ENCODE results near the gene TNIP2.

TNIP2 gene

DNA sequence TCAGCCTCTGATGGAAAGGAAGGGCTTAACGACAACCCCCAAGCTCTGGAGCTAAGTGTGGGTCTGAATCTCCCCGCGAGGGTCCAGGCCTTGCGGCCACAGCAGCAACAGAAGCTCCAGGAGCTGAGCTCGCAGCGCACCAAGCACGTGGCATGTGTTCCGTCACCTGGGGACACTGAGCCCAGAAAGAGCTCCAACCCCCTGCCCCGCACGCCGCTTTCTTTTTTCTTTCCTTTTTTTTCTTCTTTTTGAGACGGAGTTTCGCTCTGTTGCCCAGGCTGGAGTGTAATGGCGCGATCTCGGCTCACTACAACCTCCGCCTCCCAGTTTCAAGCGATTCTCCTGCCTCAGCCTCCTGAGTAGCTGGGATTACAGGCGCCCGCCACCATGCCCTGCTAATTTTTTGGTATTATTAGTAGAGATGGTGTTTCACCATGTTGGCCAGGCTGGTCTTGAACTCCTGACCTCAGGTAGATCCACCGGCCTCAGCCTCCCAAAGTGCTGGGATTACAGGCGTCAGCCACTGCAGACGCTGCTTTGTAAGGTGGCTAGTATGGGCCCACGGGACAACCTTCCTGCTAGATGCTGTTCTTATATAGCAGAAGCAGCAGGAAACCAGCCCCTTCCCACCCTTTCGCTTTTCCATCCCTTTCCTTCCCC lies 685 bp upstream of the TNIP2 start:
- no peak overlapping the region for H3K27ac ChIP-seq (ENCODE audit: low read length)
- no peaks in the 10 kb centered on the region for H3K9me3 ChIP-seq (replicated peaks; ENCODE audit: insufficient read depth, low read length)
- TF ChIP-seq EZH2 (optimal IDR thresholded peaks at IDR 0.05; ENCODE audit: low read depth, low read length) (no peak), EZH2phosphoT487 (IDR thresholded peaks at IDR 0.05; ENCODE audit: low read length) (no peak)
- TF ChIP-seq, protein P1, sequence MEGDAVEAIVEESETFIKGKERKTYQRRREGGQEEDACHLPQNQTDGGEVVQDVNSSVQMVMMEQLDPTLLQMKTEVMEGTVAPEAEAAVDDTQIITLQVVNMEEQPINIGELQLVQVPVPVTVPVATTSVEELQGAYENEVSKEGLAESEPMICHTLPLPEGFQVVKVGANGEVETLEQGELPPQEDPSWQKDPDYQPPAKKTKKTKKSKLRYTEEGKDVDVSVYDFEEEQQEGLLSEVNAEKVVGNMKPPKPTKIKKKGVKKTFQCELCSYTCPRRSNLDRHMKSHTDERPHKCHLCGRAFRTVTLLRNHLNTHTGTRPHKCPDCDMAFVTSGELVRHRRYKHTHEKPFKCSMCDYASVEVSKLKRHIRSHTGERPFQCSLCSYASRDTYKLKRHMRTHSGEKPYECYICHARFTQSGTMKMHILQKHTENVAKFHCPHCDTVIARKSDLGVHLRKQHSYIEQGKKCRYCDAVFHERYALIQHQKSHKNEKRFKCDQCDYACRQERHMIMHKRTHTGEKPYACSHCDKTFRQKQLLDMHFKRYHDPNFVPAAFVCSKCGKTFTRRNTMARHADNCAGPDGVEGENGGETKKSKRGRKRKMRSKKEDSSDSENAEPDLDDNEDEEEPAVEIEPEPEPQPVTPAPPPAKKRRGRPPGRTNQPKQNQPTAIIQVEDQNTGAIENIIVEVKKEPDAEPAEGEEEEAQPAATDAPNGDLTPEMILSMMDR (IDR thresholded peaks at IDR 0.05; ENCODE audit: low read length), result no peak
- peak overlapping the region; percentile 84 for H2AFZ ChIP-seq (ENCODE audit: low read length)
- H3K36me3 ChIP-seq (replicated peaks; ENCODE audit: insufficient read depth, low read length), result no peaks in the 10 kb centered on the region
- H3K4me2 ChIP-seq (ENCODE audit: low read depth, low read length), result peak overlapping the region; percentile 86
- no peaks in the 10 kb centered on the region for H3F3A ChIP-seq (ENCODE audit: insufficient read depth, low read length)
- peaks cover 8% of the 10 kb centered on the region; the same call in 1 of the 2 replicates for H3K4me1 ChIP-seq (ENCODE audit: low read length)
- H3K79me2 ChIP-seq (ENCODE audit: low read length), result peaks cover 38% of the 10 kb centered on the region
- peak overlapping the region; percentile 51 for H3K4me3 ChIP-seq (ENCODE audit: low read length)
- no peak for DNase-seq
- H4K20me1 ChIP-seq (ENCODE audit: insufficient read depth, low read length), result no peaks in the 10 kb centered on the region
- H3K27me3 ChIP-seq (replicated peaks; ENCODE audit: insufficient read depth, low read length), result no peaks in the 10 kb centered on the region
- no peak overlapping the region for H3K9ac ChIP-seq (ENCODE audit: low read length)
- no peaks in the 10 kb centered on the region for H3K9me2 ChIP-seq (replicated peaks; ENCODE audit: insufficient read depth, low read length)

DNA sequence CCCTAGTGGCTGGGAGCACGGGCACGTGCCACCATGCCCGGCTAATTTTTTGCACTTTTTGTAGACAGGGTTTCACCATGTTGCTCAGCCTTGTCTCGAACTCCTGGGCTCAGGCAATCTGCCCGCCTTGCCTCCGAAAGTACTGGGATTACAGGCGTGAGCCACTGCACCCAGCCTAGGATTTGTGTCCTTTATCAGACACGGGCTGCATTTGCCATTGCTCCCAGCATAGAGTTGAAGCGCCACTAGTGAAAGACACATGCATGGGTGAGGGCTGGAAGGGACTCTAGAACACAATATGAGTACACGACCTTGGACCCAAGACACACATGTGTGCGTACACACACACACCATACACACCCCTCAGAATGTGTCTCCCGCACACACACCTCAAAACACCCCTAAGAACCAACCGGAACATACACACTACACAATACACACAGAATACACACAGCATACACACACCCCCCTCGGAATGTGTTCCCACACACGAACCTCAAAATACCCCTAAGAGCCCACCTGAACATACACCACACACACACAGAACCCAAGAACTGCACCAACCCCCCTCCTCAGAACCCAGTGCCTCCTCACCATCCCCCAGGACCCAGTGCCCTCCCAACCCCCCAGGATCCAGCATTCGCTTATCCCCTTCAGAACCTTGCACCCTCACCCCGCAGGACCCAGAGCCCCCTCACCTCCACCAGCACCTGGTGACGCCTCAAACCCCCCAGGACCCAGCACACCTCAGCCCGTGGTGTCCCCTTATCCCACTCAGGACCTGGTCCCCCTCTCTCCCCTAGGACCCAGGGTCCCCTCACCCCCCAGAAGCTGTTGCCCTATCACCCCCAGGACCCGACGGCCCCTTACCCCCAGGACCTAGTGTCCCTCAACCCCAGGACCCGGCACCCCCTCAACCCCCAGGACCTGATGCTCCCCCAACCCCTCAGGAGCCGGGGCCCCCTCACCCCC lies 1.0 kb downstream of the TNIP2 start:
- H3K27me3 ChIP-seq (replicated peaks; ENCODE audit: insufficient read depth, low read length), result no peaks in the 10 kb centered on the region
- H3K9me3 ChIP-seq (replicated peaks; ENCODE audit: insufficient read depth, low read length), result no peaks in the 10 kb centered on the region
- DNase-seq, result no peak
- peaks cover 51% of the 10 kb centered on the region for H3K79me2 ChIP-seq (ENCODE audit: low read length)
- TF ChIP-seq EZH2phosphoT487 (IDR thresholded peaks at IDR 0.05; ENCODE audit: low read length), result no peak
- TF ChIP-seq EZH2 (optimal IDR thresholded peaks at IDR 0.05; ENCODE audit: low read depth, low read length), result no peak
- TF ChIP-seq, protein P1 (IDR thresholded peaks at IDR 0.05; ENCODE audit: low read length), result no peak
- H3K36me3 ChIP-seq (replicated peaks; ENCODE audit: insufficient read depth, low read length), result no peaks in the 10 kb centered on the region
- no peaks in the 10 kb centered on the region for H3K9me2 ChIP-seq (replicated peaks; ENCODE audit: insufficient read depth, low read length)
- peak overlapping the region; percentile 78 for H3K9ac ChIP-seq (ENCODE audit: low read length)
- H3K4me2 ChIP-seq (ENCODE audit: low read depth, low read length), result peak overlapping the region; percentile 78
- H2AFZ ChIP-seq (ENCODE audit: low read length), result 0 out of 2 replicates have a peak overlapping the region, but pooled peaks have one; percentile 45
- no peaks in the 10 kb centered on the region for H4K20me1 ChIP-seq (ENCODE audit: insufficient read depth, low read length)
- peak overlapping the region; percentile 63; the same call in 1 of the 2 replicates for H3K27ac ChIP-seq (ENCODE audit: low read length)
- no peaks in the 10 kb centered on the region for H3F3A ChIP-seq (ENCODE audit: insufficient read depth, low read length)
- H3K4me1 ChIP-seq (ENCODE audit: low read length), result peaks cover 8% of the 10 kb centered on the region; the same call in 1 of the 2 replicates
- peak overlapping the region; percentile 91 for H3K4me3 ChIP-seq (ENCODE audit: low read length)

DNA sequence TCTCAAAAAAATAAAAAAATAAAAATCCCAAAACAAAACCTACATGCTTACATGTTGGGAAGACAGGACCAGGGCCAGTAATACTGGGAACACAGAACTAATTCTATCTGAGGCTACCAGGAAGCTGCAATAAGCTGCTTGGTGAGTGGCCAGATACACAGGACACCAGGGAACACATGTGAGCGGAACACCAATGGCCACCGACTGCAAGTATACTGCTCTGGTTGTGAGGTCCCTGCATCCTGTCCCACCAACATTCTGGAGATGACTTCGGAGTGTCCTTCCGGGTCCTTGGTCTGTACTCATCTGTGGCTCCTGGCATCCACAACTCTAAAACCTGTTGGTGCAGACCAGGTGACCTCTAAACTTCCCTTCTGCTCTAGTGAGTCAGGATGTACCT lies 2.7 kb downstream of the TNIP2 start:
- H3K4me3 ChIP-seq (ENCODE audit: low read length), result no peak overlapping the region
- no peak overlapping the region for H3K4me2 ChIP-seq (ENCODE audit: low read depth, low read length)
- no peak overlapping the region for H3K27ac ChIP-seq (ENCODE audit: low read length)
- no peaks in the 10 kb centered on the region for H3K9me2 ChIP-seq (replicated peaks; ENCODE audit: insufficient read depth, low read length)
- DNase-seq, result no peak
- no peaks in the 10 kb centered on the region for H4K20me1 ChIP-seq (ENCODE audit: insufficient read depth, low read length)
- H3K9ac ChIP-seq (ENCODE audit: low read length), result no peak overlapping the region
- peaks cover 8% of the 10 kb centered on the region; the same call in 1 of the 2 replicates for H3K4me1 ChIP-seq (ENCODE audit: low read length)
- H3K36me3 ChIP-seq (replicated peaks; ENCODE audit: insufficient read depth, low read length), result no peaks in the 10 kb centered on the region
- H3K27me3 ChIP-seq (replicated peaks; ENCODE audit: insufficient read depth, low read length), result no peaks in the 10 kb centered on the region
- H2AFZ ChIP-seq (ENCODE audit: low read length), result no peak overlapping the region
- peaks cover 67% of the 10 kb centered on the region for H3K79me2 ChIP-seq (ENCODE audit: low read length)
- H3F3A ChIP-seq (ENCODE audit: insufficient read depth, low read length), result no peaks in the 10 kb centered on the region
- no peak for TF ChIP-seq EZH2phosphoT487 (IDR thresholded peaks at IDR 0.05; ENCODE audit: low read length)
- no peak for TF ChIP-seq EZH2 (optimal IDR thresholded peaks at IDR 0.05; ENCODE audit: low read depth, low read length)
- TF ChIP-seq, protein P1 (IDR thresholded peaks at IDR 0.05; ENCODE audit: low read length), result no peak
- H3K9me3 ChIP-seq (replicated peaks; ENCODE audit: insufficient read depth, low read length), result no peaks in the 10 kb centered on the region

Measured in MM.1S (cell line).